ENCODE measurements around the gene OPN1SW.

- TF ChIP-seq GATA2 (IDR thresholded peaks at IDR 0.05; ENCODE audit: low read depth, low read length) (no peak), GATA3 (IDR thresholded peaks at IDR 0.05; ENCODE audit: low read depth, low read length) (no peak)
Observed at GRCh38 chr7:128744366-128744905, 31.2 kb downstream of the OPN1SW start.

All from SH-SY5Y (cell line).